NT2/D1 (cell line): ENCODE measurements around the gene SCARB2.
A peak's percentile ranks its signal among the peaks of the same experiment; 100 is the strongest.

ENCODE experiments used
- DNase-seq: peaks from one replicate; pipeline ENCODE4 v3.0.0-alpha.2; 2011; ENCODE audit warnings: low read depth, low spot score
- H3K27me3 ChIP-seq: 2 replicates; pipeline ENCODE4 v1.6.0; 2011; ENCODE audit warnings: mild to moderate bottlenecking; ENCODE audit not compliant: insufficient read length, insufficient read depth
- H3K36me3 ChIP-seq: 2 replicates; pipeline ENCODE4 v1.6.1; 2011; ENCODE audit warnings: mild to moderate bottlenecking, low read length, mixed read lengths; ENCODE audit not compliant: insufficient read depth, insufficient read length
- H3K4me1 ChIP-seq: 2 replicates; pipeline ENCODE4 v1.5.1; 2011; ENCODE audit not compliant: insufficient read depth, insufficient read length
- H3K4me3 ChIP-seq: 2 replicates; pipeline ENCODE4 v1.5.1; 2011; ENCODE audit warnings: low read depth; ENCODE audit not compliant: insufficient read length
- H3K9ac ChIP-seq: 2 replicates; pipeline ENCODE4 v1.6.0; 2011; ENCODE audit warnings: low read depth; ENCODE audit not compliant: insufficient read length
- H3K9me3 ChIP-seq: 2 replicates; pipeline ENCODE4 v1.5.1; 2011; ENCODE audit warnings: mild to moderate bottlenecking, low read length; ENCODE audit not compliant: insufficient read depth
- SUZ12 ChIP-seq: IDR thresholded peaks from 2 replicates; pipeline ENCODE4 v1.6.1; 2011; ENCODE audit not compliant: insufficient read length, insufficient read depth; ENCODE audit errors: extremely low read depth
- YY1 ChIP-seq: IDR thresholded peaks from 2 replicates; pipeline ENCODE4 v1.6.1; 2011; ENCODE audit not compliant: insufficient read length, insufficient read depth
- ZNF274 ChIP-seq: IDR thresholded peaks from 2 replicates; pipeline ENCODE4 v1.6.1; 2011; ENCODE audit warnings: mild to moderate bottlenecking, low read depth, low read length

The SCARB2 gene

GRCh38 chr4:76188557-76188956, 25.1 kb downstream of the SCARB2 start:
- peaks cover 15% of the 10 kb centered on the region; the same call in 1 of the 2 replicates for H3K9me3 ChIP-seq
- no peak overlapping the region for H3K9ac ChIP-seq

GRCh38 chr4:76188149-76188548, 25.5 kb downstream of the SCARB2 start:
- H3K27me3 ChIP-seq = no peaks in the 10 kb centered on the region
- peaks cover 12% of the 10 kb centered on the region; the same call in 1 of the 2 replicates for H3K9me3 ChIP-seq
- H3K36me3 ChIP-seq = peaks cover 11% of the 10 kb centered on the region
- no peak overlapping the region for H3K9ac ChIP-seq
- no peaks in the 10 kb centered on the region for H3K4me1 ChIP-seq
- H3K4me3 ChIP-seq = no peak overlapping the region
- no peak for DNase-seq
- TF ChIP-seq ZNF274 (no peak), SUZ12 (no peak), YY1 (no peak)

More at GRCh38 chr4:76188557-76188956, 25.1 kb downstream of the SCARB2 start:
- Histone ChIP-seq H3K4me1 (no peaks in the 10 kb centered on the region), H3K36me3 (peaks cover 15% of the 10 kb centered on the region), H3K27me3 (no peaks in the 10 kb centered on the region), H3K4me3 (no peak overlapping the region)
- no peak for TF ChIP-seq ZNF274
- no peak for TF ChIP-seq YY1
- TF ChIP-seq SUZ12 = no peak
- DNase-seq = no peak

- Histone ChIP-seq H3K36me3 (peaks cover 5% of the 10 kb centered on the region), H3K9me3 (peaks cover 2% of the 10 kb centered on the region; the same call in 1 of the 2 replicates), H3K4me1 (no peaks in the 10 kb centered on the region), H3K9ac (no peak overlapping the region), H3K4me3 (no peak overlapping the region), H3K27me3 (no peaks in the 10 kb centered on the region)
- TF ChIP-seq SUZ12 = no peak
- no peak for TF ChIP-seq YY1
- no peak for TF ChIP-seq ZNF274
- DNase-seq = no peak
Measured at GRCh38 chr4:76187152-76187551, 26.5 kb downstream of the SCARB2 start.

GRCh38 chr4:76182463-76182862, 31.2 kb downstream of the SCARB2 start:
- DNase-seq = no peak
- Histone ChIP-seq H3K4me1 (no peaks in the 10 kb centered on the region), H3K9me3 (no peaks in the 10 kb centered on the region), H3K27me3 (no peaks in the 10 kb centered on the region), H3K9ac (no peak overlapping the region), H3K4me3 (no peak overlapping the region), H3K36me3 (peaks cover 7% of the 10 kb centered on the region)
- TF ChIP-seq YY1 (no peak), ZNF274 (no peak), SUZ12 (no peak)

- Histone ChIP-seq H3K27me3 (no peaks in the 10 kb centered on the region), H3K36me3 (peaks cover 8% of the 10 kb centered on the region), H3K4me3 (no peak overlapping the region), H3K9me3 (no peaks in the 10 kb centered on the region), H3K9ac (no peak overlapping the region), H3K4me1 (no peaks in the 10 kb centered on the region)
- no peak for TF ChIP-seq SUZ12
- no peak for TF ChIP-seq ZNF274
- TF ChIP-seq YY1 = no peak
- DNase-seq = peak; percentile 73
Measured at GRCh38 chr4:76179398-76180318, 34.0 kb downstream of the SCARB2 start.

- Histone ChIP-seq H3K9me3 (no peaks in the 10 kb centered on the region), H3K27me3 (no peaks in the 10 kb centered on the region), H3K4me3 (no peak overlapping the region), H3K9ac (no peak overlapping the region), H3K4me1 (no peaks in the 10 kb centered on the region), H3K36me3 (peaks cover 14% of the 10 kb centered on the region)
- DNase-seq = no peak
- no peak for TF ChIP-seq SUZ12
- no peak for TF ChIP-seq YY1
- TF ChIP-seq ZNF274 = no peak
Measured at GRCh38 chr4:76178296-76178695, 35.3 kb downstream of the SCARB2 start.

GRCh38 chr4:76177709-76178108, 35.9 kb downstream of the SCARB2 start:
- H3K36me3 ChIP-seq = peaks cover 20% of the 10 kb centered on the region
- no peak for TF ChIP-seq ZNF274
- no peak for TF ChIP-seq SUZ12
- TF ChIP-seq YY1 = no peak
- no peaks in the 10 kb centered on the region for H3K27me3 ChIP-seq
- no peaks in the 10 kb centered on the region for H3K9me3 ChIP-seq
- no peaks in the 10 kb centered on the region for H3K4me1 ChIP-seq
- H3K9ac ChIP-seq = no peak overlapping the region
- H3K4me3 ChIP-seq = no peak overlapping the region
- no peak for DNase-seq
